GM18951 (cell line): ENCODE measurements around the gene REEP3.
A peak's percentile ranks its signal among the peaks of the same experiment; 100 is the strongest.

Experiments used
- POLR2A ChIP-seq: IDR thresholded peaks from 4 replicates; pipeline ENCODE4 v1.6.1; 2011; ENCODE audit warnings: mild to moderate bottlenecking; ENCODE audit not compliant: insufficient read length, insufficient read depth; ENCODE audit errors: extremely low read depth
- in situ Hi-C: fragments of 300-500 bp; cut with MboI; formaldehyde crosslinking; loops from one replicate; pipeline ENCODE4 v1.12.0; 2022; ENCODE audit warnings: low sequenced_read_pairs, mixed read lengths, inconsistent platforms; ENCODE audit not compliant: unreplicated experiment

Gene REEP3

GRCh38 chr10:63622097-63622496, 100.9 kb downstream of the REEP3 start:
- in situ Hi-C loops, result loop anchor here (25.0 kb wide), 1 partner anchor 410 kb away; no protein-coding TSS in a partner anchor

GRCh38 chr10:63624701-63625100, 103.5 kb downstream of the REEP3 start:
- in situ Hi-C loops, result loop anchor here (25.0 kb wide), 1 partner anchor 412 kb away; no protein-coding TSS in a partner anchor
- no peak for TF ChIP-seq POLR2A

More at GRCh38 chr10:63622097-63622496, 100.9 kb downstream of the REEP3 start:
- TF ChIP-seq POLR2A, result no peak

- TF ChIP-seq POLR2A, result no peak
- in situ Hi-C loops, result no loop called here
Measured at GRCh38 chr10:63627396-63627795, 106.2 kb downstream of the REEP3 start.

- in situ Hi-C loops, result no loop called here
- TF ChIP-seq POLR2A, result no peak
Measured at GRCh38 chr10:63627881-63628296, 106.7 kb downstream of the REEP3 start.

- peak; percentile 20 for TF ChIP-seq POLR2A
- in situ Hi-C loops, result no loop called here
Measured at GRCh38 chr10:63628526-63629362, 107.5 kb downstream of the REEP3 start.

- TF ChIP-seq POLR2A, result no peak
- in situ Hi-C loops, result no loop called here
Measured at GRCh38 chr10:63629363-63630084, 108.3 kb downstream of the REEP3 start.

GRCh38 chr10:63630085-63630930, 109.1 kb downstream of the REEP3 start:
- in situ Hi-C loops, result no loop called here
- TF ChIP-seq POLR2A, result peak; percentile 74

- no peak for TF ChIP-seq POLR2A
- in situ Hi-C loops, result no loop called here
Measured at GRCh38 chr10:63630931-63631680, 109.9 kb downstream of the REEP3 start.

- TF ChIP-seq POLR2A, result no peak
- in situ Hi-C loops, result no loop called here
Measured at GRCh38 chr10:63631991-63632390, 110.8 kb downstream of the REEP3 start.

GRCh38 chr10:63633677-63634487, 112.7 kb downstream of the REEP3 start:
- TF ChIP-seq POLR2A, result no peak

GRCh38 chr10:63634488-63635065, 113.4 kb downstream of the REEP3 start:
- in situ Hi-C loops, result no loop called here
- TF ChIP-seq POLR2A, result no peak

More at GRCh38 chr10:63633677-63634487, 112.7 kb downstream of the REEP3 start:
- in situ Hi-C loops, result no loop called here
